NCI-H2107 (cell line): ENCODE results near the gene SAP30BP.

Experiments used
- DNase-seq: peaks from one replicate; lab custom pipeline; 2025; lab: John Stamatoyannopoulos, UW

SAP30BP gene

DNA sequence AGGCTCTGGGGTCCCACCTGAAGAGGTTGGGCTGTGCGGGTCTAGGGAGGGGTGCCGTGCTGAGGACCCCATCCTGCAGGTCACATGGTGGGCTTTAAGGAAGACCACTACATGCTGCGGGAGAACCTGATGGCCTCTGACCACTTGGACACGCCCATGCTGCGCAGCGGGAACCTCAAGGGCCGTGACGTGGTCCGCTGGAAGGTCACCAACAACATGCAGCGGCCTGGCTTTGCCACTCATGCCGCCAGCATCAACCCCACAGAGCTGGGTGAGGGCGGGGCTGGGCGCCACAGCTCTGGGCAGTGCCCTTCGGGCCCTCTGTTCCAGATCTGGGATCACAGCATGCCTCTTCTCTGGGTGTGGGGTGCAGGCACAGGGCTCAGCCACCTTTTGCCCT is 72.7 kb downstream of the SAP30BP start:
- no peak for DNase-seq

DNA sequence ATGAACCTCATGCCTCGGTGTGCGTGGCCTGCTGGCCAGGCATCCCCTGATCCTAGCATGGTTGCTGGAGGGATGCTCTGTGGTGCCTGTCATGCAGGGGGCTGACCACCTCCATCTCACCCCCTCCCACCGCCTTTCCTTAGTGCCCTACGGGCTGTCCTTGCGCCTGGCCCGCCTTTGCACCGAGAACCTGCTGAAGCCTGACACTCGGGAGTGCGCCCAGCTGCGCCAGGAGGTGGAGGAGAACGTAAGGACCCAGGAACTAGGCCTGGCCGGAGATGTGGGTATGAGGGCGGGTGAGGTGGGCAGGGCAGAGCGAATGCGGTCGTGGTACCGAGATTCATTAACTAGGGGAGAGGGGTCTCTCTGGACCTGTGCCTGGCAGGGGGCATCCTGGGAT is 73.1 kb downstream of the SAP30BP start:
- no peak for DNase-seq

DNA sequence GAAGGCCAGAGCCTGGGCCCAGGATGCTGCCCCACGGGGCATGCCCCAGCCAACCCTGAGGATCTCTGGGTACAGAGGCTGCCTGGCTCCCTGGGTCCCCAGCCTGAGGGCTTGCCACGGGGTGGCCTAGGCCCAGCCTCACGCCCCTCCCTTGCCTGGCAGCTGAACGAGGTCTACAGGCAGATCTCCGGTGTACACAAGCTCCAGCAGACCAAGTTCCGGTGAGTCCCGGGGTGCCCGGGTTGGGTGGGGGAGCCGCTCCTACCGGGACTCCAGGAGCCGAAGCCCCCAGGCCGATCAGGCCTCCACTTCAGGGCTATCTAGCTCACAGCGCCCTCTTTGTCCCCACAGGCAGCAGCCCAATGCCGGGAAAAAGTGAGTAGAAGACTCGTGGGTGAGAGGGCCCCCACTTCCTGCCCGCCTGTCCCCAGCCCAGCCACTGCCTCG is 73.5 kb downstream of the SAP30BP start:
- DNase-seq: no peak

DNA sequence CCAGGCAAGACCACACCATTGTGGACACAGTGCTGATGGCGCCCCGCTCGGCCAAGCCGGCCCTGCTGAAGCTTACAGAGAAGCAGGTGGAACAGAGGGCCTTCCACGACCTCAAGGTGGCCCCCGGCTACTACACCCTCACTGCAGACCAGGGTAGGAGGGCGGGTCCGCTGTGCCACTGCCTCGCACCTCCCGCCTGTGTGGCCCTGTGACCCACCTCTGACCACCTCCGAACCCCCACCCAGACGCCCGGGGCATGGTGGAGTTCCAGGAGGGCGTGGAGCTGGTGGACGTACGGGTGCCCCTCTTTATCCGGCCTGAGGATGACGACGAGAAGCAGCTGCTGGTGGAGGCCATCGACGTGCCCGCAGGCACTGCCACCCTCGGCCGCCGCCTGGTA is 75.2 kb downstream of the SAP30BP start:
- DNase-seq: no peak

DNA sequence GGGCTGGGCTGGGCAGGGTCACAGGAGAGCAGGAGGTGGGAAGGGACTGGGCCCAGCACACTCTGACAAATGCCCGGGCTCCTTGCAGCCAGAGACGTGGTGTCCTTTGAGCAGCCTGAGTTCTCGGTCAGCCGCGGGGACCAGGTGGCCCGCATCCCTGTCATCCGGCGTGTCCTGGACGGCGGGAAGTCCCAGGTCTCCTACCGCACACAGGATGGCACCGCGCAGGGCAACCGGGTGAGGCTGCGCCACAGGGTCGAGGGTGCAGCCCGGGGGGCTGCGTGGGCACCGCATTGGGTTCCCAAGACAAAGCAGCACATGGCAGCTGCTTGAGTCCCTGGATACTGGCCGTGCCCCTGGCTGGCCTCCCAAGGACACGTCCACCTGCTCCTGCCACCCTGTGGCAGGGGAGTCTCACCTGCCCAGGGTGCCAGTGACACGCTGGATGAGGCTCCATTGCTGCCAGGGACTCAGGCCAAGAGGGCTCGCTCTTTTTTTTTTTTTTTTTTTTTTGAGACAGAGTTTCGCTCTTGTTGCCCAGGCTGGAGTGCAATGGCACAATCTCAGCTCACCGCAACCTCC is 76.6 kb downstream of the SAP30BP start:
- DNase-seq: no peak

DNA sequence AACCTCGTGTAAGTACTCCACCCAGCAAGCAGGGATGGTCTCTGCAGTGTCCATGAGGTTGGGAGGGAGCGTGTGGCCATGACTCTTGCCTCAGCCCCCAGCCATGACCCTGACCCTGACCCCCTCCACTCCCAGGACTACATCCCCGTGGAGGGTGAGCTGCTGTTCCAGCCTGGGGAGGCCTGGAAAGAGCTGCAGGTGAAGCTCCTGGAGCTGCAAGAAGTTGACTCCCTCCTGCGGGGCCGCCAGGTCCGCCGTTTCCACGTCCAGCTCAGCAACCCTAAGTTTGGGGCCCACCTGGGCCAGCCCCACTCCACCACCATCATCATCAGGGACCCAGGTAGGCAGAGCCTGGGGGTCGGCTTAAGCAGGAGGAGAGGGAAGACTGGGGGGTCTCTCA is 81.6 kb downstream of the SAP30BP start:
- no peak for DNase-seq

DNA sequence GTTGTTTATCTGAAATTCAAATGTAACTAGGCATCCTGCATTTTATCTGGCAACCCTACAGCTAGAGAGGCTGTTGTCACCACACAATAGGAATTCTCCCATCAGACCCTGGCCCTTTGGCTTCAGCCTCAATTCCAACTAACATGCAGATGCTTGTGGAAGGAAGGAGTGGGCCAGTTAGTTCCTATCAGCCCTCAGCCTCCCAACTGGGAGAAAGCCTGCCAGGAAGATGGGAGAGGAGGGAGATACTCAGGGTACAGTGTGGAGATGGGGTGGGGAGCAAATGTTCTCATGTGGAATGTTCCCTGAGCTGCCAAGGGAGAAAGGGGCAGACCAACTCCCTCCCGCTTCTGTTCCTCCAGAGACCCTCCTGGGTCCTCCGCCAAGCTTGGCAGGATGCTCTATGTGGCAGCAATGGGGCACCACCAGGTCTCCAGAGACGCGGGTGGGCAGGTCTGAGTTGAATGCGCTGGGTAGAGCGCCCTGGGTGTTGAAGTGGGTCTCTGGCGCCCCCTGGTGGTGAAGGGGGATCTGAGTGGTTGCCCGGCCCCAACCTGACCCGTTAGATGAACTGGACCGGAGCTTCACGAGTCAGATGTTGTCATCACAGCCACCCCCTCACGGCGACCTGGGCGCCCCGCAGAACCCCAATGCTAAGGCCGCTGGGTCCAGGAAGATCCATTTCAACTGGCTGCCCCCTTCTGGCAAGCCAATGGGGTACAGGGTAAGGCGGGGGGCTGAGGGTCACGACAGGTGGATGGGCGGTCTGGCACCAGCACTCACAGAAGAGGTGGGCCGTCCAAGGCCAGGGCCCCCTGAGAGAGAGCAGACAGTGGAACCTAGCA is 82.6 kb downstream of the SAP30BP start:
- peak; percentile 50 for DNase-seq

DNA sequence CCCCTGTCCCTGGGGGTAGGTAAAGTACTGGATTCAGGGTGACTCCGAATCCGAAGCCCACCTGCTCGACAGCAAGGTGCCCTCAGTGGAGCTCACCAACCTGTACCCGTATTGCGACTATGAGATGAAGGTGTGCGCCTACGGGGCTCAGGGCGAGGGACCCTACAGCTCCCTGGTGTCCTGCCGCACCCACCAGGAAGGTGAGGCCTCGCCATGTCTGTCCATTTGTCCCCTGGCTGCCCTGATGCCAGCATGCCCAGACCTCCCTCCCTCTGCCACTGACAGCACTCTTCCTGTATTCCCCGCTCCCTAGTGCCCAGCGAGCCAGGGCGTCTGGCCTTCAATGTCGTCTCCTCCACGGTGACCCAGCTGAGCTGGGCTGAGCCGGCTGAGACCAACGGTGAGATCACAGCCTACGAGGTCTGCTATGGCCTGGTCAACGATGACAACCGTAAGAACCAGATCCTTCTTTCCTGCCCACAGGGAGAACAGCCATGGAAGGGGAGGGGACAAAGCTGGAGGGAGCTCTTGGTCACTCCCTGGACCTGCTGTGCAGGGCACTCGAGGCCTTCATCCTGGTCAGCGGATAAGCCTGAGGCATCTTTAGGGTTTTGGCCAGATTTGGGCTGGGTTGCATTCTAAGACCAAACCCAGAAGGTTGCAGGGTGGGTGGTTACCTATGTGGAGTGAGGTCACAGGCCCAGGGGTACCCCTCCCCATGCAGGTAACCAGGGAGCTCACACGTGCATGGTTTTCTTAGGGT is 83.7 kb downstream of the SAP30BP start:
- no peak for DNase-seq

DNA sequence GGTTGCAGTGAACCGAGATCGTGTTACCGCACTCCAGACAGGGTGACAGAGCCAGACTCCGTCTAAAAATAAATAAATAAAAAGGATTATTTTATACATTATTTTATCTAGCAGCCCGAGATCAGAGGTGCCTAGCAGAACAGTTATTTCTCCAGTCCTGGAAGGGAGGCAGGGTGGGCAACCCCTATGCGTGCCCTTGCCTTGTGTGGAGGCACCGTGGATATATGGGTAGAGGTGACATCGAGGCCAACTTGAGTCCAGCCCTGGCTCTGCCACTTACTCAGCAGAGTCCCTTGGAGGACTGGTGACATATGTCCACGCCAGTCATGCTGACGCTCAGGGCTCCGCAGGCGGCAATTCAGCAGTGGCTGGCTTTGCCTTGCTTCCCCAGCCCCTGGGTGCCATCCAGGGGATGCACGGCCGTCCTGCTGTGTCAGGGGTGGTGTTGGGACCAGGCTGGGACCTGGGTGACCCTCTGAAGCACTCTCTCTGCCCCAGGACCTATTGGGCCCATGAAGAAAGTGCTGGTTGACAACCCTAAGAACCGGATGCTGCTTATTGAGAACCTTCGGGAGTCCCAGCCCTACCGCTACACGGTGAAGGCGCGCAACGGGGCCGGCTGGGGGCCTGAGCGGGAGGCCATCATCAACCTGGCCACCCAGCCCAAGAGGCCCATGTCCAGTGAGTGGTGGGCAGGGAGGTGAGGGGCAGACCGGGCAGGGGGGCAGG is 84.7 kb downstream of the SAP30BP start:
- no peak for DNase-seq

DNA sequence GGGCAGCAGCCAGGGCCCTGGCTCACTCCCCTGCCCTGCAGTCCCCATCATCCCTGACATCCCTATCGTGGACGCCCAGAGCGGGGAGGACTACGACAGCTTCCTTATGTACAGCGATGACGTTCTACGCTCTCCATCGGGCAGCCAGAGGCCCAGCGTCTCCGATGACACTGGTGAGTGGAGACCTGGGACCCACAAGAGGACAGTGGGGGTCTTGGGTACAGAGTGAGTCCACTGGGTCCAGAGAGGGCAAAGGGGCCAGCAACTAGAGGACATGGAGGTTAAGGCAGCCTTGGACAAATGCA is 85.2 kb downstream of the SAP30BP start:
- DNase-seq: no peak

DNA sequence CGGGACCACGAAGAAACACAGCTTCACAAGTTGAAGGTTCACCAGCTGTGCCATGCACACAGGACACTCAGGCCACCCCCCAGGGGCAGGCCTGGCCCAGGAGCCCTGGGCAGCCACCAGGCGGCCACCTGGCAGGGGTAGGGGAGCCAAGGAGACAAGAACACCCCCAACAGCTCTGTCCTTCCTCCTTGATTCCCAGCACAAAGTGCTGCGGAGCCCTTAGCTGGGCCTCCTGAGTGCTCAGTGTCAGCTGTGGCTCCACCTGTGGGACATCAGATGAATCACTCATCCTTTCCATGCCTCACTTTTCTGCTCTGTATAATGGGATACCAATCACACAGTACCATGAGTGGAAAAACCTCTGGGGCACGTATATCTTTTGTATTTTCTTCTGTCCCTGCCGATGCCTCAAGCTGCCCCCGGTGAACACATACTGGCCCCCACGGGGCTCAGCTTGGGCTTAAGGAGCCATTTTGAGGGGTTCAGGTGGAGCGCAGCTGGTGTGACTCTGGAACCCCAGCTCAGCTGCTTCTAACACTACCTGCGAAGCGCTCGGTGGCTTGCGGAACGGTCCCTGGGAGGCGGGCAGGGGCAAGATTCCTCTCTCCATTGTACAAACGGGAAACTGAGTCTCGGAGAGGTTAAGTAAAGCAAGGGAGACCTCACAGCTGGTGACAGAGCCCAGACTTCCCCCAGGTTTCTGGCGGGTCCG is 85.8 kb downstream of the SAP30BP start:
- DNase-seq: no peak

DNA sequence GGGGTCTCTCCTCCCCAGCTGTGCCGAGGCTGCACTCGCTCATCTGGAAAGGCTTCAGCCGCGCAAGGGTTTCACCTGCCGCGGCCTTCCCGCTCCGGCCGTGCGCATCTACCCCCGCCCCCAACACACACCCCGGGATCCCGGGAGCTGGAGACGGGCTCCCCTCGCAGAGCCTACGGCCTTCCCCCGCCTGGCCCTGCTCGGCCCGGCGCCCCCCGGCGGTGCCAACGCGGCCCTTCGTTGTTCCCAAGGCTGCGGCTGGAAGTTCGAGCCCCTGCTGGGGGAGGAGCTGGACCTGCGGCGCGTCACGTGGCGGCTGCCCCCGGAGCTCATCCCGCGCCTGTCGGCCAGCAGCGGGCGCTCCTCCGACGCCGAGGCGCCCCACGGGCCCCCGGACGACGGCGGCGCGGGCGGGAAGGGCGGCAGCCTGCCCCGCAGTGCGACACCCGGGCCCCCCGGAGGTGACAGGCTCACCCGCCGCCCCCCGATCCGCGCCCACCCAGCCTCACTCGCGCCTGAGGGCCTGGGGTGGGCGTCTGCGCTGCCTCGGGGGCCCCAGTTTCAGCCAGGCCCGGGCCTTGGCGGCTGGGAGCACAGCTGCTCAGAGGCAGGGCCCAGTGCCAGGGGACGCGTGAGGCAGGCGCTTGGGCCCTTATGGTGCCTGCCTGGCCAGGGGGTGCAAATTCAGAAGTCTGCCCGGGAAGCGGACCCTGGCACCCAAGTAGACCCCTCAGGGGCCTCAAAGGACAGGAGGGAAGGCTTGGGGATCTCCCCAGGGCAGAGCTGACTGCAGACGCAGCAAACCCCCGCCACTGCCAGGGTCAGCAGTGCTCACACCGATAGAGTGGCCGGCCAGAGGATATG is 86.6 kb downstream of the SAP30BP start:
- no peak for DNase-seq

DNA sequence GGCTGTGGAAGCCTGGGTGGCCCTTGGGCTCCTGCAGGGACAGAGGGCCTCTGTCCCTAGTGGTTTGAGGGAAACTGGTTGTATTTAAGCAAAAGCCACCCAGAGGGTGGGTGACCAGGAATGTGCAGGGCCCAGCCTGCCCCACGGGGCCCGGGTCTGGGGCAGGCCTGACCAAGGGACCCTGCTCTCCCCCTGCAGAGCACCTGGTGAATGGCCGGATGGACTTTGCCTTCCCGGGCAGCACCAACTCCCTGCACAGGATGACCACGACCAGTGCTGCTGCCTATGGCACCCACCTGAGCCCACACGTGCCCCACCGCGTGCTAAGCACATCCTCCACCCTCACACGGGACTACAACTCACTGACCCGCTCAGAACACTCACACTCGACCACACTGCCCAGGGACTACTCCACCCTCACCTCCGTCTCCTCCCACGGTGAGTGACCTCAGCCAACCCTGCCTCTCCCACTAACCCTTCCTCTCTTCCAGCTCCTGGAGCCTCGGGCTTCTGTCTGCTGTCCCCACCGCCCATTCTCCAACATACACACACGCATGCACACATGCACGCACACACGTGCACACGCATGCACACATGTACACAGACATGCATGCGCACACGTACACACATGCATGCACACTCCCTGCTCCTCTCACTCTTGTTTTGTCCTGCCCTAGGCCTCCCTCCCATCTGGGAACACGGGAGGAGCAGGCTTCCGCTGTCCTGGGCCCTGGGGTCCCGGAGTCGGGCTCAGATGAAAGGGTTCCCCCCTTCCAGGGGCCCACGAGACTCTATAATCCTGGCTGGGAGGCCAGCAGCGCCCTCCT is 87.5 kb downstream of the SAP30BP start:
- DNase-seq: no peak

DNA sequence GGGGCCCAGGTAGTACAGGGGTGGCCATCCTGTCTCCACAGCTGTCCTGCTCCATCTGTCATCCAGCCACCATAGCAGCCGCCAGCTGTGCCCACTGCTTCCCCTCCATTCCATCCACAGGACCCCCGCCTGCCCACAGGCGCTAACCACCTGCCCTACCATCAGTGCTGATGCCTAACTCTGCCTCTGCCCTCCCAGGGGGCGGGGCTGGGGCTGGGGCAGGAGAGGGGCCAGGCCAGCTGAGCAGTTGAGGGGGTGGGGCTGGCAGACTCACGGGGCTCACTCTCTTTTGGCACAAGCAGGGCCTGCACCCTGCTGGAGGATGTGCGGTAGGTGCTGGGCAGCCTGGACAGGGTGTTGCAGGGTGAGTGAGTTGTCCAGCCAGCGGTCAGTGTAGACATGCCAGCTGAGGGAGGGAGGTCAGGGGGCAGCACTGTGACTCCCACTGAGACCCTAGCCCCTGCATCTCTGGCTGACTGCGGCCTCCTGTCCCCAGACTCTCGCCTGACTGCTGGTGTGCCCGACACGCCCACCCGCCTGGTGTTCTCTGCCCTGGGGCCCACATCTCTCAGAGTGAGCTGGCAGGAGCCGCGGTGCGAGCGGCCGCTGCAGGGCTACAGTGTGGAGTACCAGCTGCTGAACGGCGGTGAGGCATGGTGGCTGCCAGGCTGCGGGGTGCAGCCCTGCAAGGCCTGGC is 88.2 kb downstream of the SAP30BP start:
- no peak for DNase-seq

DNA sequence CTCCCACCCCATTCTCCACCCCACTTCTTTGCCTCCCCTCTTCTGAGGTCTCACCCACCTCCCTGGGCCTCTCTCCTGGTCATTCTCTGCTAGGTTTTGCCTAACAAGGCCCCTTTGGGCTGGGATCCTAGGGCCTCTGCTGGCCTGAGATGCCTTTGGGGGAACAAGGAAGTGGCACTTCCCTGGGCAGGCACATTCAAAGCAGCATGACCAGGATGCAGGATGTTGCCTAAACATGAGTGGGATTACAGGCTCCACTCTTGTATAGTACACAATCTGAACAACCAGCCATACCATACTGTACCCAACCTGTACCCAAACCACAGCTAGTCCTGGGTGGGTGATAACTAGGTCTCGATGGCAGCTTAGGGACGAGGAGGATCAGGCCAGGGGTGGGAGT is 88.9 kb downstream of the SAP30BP start:
- DNase-seq: no peak

DNA sequence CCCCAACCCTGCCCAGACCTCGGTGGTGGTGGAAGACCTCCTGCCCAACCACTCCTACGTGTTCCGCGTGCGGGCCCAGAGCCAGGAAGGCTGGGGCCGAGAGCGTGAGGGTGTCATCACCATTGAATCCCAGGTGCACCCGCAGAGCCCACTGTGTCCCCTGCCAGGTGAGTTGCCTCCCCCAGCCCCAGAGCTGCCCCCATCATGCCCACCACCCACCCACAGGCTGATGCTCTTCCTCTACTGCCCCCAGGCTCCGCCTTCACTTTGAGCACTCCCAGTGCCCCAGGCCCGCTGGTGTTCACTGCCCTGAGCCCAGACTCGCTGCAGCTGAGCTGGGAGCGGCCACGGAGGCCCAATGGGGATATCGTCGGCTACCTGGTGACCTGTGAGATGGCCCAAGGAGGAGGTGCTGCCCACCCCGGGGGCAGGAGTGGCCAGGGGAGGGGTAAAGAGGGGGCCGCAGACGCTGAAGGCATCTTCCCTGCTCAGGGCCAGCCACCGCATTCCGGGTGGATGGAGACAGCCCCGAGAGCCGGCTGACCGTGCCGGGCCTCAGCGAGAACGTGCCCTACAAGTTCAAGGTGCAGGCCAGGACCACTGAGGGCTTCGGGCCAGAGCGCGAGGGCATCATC is 89.4 kb downstream of the SAP30BP start:
- no peak for DNase-seq

DNA sequence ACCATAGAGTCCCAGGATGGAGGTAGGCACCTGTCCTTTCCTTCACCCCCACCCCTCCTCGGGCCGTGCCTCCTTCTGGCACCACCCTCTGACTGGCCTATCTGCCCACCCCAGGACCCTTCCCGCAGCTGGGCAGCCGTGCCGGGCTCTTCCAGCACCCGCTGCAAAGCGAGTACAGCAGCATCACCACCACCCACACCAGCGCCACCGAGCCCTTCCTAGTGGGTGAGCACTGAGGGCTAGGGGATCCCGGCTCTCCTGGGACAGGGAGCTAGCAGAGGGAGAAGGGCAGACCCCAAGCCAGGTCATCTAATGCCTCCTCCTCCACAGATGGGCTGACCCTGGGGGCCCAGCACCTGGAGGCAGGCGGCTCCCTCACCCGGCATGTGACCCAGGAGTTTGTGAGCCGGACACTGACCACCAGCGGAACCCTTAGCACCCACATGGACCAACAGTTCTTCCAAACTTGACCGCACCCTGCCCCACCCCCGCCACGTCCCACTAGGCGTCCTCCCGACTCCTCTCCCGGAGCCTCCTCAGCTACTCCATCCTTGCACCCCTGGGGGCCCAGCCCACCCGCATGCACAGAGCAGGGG is 90.0 kb downstream of the SAP30BP start:
- no peak for DNase-seq
